ENCODE data around the gene LOXL1.
A peak's percentile ranks its signal among the peaks of the same experiment; 100 is the strongest.

The LOXL1 gene

GRCh38 chr15:73985101-73985873, 59.0 kb downstream of the LOXL1 start:
- no peak for DNase-seq (ENCODE audit: low spot score)
- no peak for TF ChIP-seq CTCF (IDR thresholded peaks at IDR 0.05; ENCODE audit: extremely low read depth, missing control alignments)

- no peak for TF ChIP-seq CTCF (IDR thresholded peaks at IDR 0.05; ENCODE audit: extremely low read depth, missing control alignments)
- no peak for DNase-seq (ENCODE audit: low spot score)
Observed at GRCh38 chr15:73986055-73986775, 60.0 kb downstream of the LOXL1 start.

GRCh38 chr15:73986776-73987056, 60.5 kb downstream of the LOXL1 start:
- no peak for TF ChIP-seq CTCF (IDR thresholded peaks at IDR 0.05; ENCODE audit: extremely low read depth, missing control alignments)
- no peak for DNase-seq (ENCODE audit: low spot score)

- no peak for DNase-seq (ENCODE audit: low spot score)
- no peak for TF ChIP-seq CTCF (IDR thresholded peaks at IDR 0.05; ENCODE audit: extremely low read depth, missing control alignments)
Observed at GRCh38 chr15:73987250-73987649, 61.0 kb downstream of the LOXL1 start.

- DNase-seq (ENCODE audit: low spot score): peak; percentile 61
- no peak for TF ChIP-seq CTCF (IDR thresholded peaks at IDR 0.05; ENCODE audit: extremely low read depth, missing control alignments)
Observed at GRCh38 chr15:73987681-73988444, 61.6 kb downstream of the LOXL1 start.

GRCh38 chr15:73988445-73988969, 62.2 kb downstream of the LOXL1 start:
- DNase-seq (ENCODE audit: low spot score): no peak
- no peak for TF ChIP-seq CTCF (IDR thresholded peaks at IDR 0.05; ENCODE audit: extremely low read depth, missing control alignments)
